GM19023 (cell line): ENCODE measurements around the gene IDH3A.
"Not testable (repeated sequence)": the region's sequence is repeated elsewhere in the genome, so short reads cannot be mapped to it uniquely, and the experiment has no call there.

Experiments
- ATAC-seq: cut with Tn5 transposase; IDR thresholded peaks from one replicate; pipeline ENCODE4 v1.9.1; 2021; ENCODE audit warnings: mild to moderate bottlenecking, moderate library complexity; ENCODE audit not compliant: unreplicated experiment

IDH3A gene

GRCh38 chr15:78129077-78129750 lies 19.9 kb upstream of the IDH3A start:
- ATAC-seq = no peak

GRCh38 chr15:78129751-78130287 lies 19.3 kb upstream of the IDH3A start:
- no peak for ATAC-seq

- peak; percentile 39 for ATAC-seq
Observed at GRCh38 chr15:78130466-78131294, 18.5 kb upstream of the IDH3A start.

- ATAC-seq = peak; percentile 80
Observed at GRCh38 chr15:78131295-78132061, 17.7 kb upstream of the IDH3A start, which contains the start of gene CIB2. Gene CIB2 (minus strand): TSS chr15:78131445. CDS start chr15:78131215, 230 bp downstream.

- no peak for ATAC-seq
Observed at GRCh38 chr15:78133801-78134200, 15.4 kb upstream of the IDH3A start.

GRCh38 chr15:78139578-78139977 lies 9.6 kb upstream of the IDH3A start:
- no peak for ATAC-seq

GRCh38 chr15:78140292-78140691 lies 8.9 kb upstream of the IDH3A start:
- ATAC-seq = no peak

- no peak for ATAC-seq
Observed at GRCh38 chr15:78142332-78142731, 6.8 kb upstream of the IDH3A start.

GRCh38 chr15:78146425-78147154 lies 2.6 kb upstream of the IDH3A start:
- ATAC-seq = no peak

- no peak for ATAC-seq
Observed at GRCh38 chr15:78147566-78147965, 1.6 kb upstream of the IDH3A start.

GRCh38 chr15:78148392-78149067 lies 632 bp upstream of the IDH3A start:
- ATAC-seq = no peak

GRCh38 chr15:78149805-78150751 lies 916 bp downstream of the IDH3A start:
- no peak for ATAC-seq

- ATAC-seq = not testable (repeated sequence)
Observed at GRCh38 chr15:78151075-78151474, 1.9 kb downstream of the IDH3A start.

- ATAC-seq = no peak
Observed at GRCh38 chr15:78154955-78155354, 5.8 kb downstream of the IDH3A start.

GRCh38 chr15:78155355-78155939 lies 6.3 kb downstream of the IDH3A start:
- no peak for ATAC-seq

- no peak for ATAC-seq
Observed at GRCh38 chr15:78156653-78157052, 7.5 kb downstream of the IDH3A start.

GRCh38 chr15:78157203-78157602 lies 8.0 kb downstream of the IDH3A start:
- no peak for ATAC-seq

- ATAC-seq = no peak
Observed at GRCh38 chr15:78159395-78159794, 10.2 kb downstream of the IDH3A start.
